Measurements from ENCODE around the gene PRPH. TPM values are rescaled to one million over a fixed set of nuclear protein-coding genes. Genes with fewer than 3 reads are reported as not detected.
A peak's percentile ranks its signal among the peaks of the same experiment; 100 is the strongest.

Gene PRPH
- total and polyA plus RNA-seq, 2 of the 13 experiments (the other 11 are each of a cell fraction or from before 2014, with no cell fraction given), result 0.12 TPM; not detected in 1

- TF ChIP-seq ZNF709 (CRISPR knock-in tag; IDR thresholded peaks at IDR 0.05) (0 out of 2 replicates have a peak, but pooled peaks have one; percentile 23), ZNF564 (CRISPR knock-in tag; IDR thresholded peaks at IDR 0.05) (no peak; the same call in 1 of the 2 replicates), ZNF567 (CRISPR knock-in tag; IDR thresholded peaks at IDR 0.05; ENCODE audit: borderline replicate concordance) (no peak), THYN1 (CRISPR knock-in tag; IDR thresholded peaks at IDR 0.05; ENCODE audit: borderline replicate concordance, low read depth) (no peak), DMAP1 (CRISPR knock-in tag; IDR thresholded peaks at IDR 0.05) (peak; percentile 86), ZNF580 (CRISPR knock-in tag; IDR thresholded peaks at IDR 0.05; ENCODE audit: borderline replicate concordance, low read depth) (peak; percentile 90; the same call in 1 of the 2 replicates), CERS6 (CRISPR knock-in tag; IDR thresholded peaks at IDR 0.05) (peak; percentile 66; the same call in 1 of the 2 replicates), ZNF205 (CRISPR knock-in tag; IDR thresholded peaks at IDR 0.05) (peak; percentile 76; the same call in 1 of the 2 replicates), ZBTB44 (CRISPR knock-in tag; IDR thresholded peaks at IDR 0.05) (peak; percentile 28; the same call in 1 of the 2 replicates), ZNF318 (CRISPR knock-in tag; IDR thresholded peaks at IDR 0.05) (peak; percentile 32; the same call in 1 of the 2 replicates), ZNF609 (CRISPR knock-in tag; IDR thresholded peaks at IDR 0.05; ENCODE audit: borderline replicate concordance) (peak; percentile 56; the same call in 1 of the 2 replicates)
Observed at GRCh38 chr12:49347311-49348193, 52.6 kb downstream of the PRPH start (continued).

Data from HepG2 (cell line).